ENCODE data around the gene APH1B.

DNA sequence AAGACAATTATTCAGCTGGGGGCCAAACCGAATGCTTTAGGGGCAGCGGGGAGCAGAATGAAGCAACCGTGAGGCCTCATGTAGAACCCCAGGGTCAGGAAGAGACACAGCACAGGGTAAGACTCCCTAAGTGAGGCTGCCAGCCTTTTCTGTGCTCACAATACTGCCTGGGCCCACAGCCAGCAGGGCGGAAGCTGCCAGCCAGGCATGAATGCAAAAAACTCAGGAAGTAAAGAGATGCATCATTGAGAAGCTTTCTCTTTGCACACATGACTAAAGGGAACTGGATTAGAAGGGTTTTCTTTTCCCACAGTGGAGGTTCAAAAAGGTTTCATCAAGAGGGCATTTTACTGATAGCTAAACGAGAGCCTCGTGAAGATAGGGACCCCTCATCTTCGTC is 71.0 kb downstream of the APH1B start:
- TF ChIP-seq SUZ12 (IDR thresholded peaks at IDR 0.05; ENCODE audit: extremely low read depth, insufficient read depth, insufficient read length) = no peak
- no peak for TF ChIP-seq YY1 (IDR thresholded peaks at IDR 0.05; ENCODE audit: insufficient read depth, insufficient read length)
- TF ChIP-seq ZNF274 (IDR thresholded peaks at IDR 0.05; ENCODE audit: low read depth, low read length) = no peak
